GM18505 (cell line): ENCODE results near the gene MT1B.
"Not testable (repeated sequence)": the region's sequence is repeated elsewhere in the genome, so short reads cannot be mapped to it uniquely, and the experiment has no call there.

Source experiments
- ATAC-seq: cut with Tn5 transposase; IDR thresholded peaks from one replicate; pipeline ENCODE4 v1.9.1; 2021; ENCODE audit not compliant: unreplicated experiment
- POLR2A ChIP-seq: IDR thresholded peaks from 4 replicates; pipeline ENCODE4 v1.6.1; 2011; ENCODE audit warnings: borderline replicate concordance; ENCODE audit not compliant: insufficient read depth, insufficient read length; ENCODE audit errors: extremely low read depth

Gene MT1B

DNA sequence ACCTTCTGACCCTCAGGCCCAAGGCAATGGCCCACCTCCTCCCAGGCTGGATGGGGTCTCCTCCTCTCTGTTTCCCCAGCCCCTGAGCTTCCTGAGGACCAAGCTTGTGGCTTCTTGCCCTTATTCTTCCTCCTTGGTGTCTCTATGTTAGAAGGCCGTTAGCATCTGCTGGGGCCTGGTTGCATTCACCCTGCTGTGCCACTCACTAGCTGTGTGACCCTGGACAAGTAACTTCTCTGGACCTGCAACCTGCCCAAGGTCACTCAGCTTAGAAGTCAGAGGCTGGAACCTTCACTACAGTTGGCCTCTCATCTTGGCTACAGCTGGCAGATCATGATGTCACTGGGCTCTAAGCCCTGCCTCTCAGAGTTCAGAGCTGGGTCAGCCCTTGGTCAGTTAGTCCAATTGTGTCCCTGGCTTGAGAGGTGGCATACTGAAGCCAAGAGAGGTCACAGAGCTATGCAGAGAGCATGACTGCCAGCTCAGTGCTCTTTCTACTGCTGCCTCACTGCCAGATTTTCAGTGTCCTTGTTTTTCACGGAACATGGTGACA lies 40.3 kb upstream of the MT1B start:
- TF ChIP-seq POLR2A, result no peak
- no peak for ATAC-seq

DNA sequence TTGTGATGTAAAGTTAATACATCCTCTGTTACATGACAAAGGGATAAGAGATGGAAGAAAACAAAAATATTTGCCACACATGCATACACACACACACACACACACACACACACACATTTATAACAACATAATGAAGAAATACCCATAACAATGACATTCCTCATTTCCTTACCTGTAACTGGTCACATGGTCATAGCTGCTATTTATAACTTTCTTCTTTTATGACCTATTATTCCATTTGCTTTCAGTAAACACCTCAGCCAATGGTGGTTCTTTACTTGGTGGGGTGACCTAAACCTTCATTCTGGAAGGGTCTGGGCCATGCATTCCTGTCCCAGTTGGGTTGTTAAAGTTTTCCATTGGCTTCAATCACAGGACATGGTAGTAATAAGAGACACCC lies 38.0 kb upstream of the MT1B start:
- ATAC-seq, result no peak
- TF ChIP-seq POLR2A, result no peak

DNA sequence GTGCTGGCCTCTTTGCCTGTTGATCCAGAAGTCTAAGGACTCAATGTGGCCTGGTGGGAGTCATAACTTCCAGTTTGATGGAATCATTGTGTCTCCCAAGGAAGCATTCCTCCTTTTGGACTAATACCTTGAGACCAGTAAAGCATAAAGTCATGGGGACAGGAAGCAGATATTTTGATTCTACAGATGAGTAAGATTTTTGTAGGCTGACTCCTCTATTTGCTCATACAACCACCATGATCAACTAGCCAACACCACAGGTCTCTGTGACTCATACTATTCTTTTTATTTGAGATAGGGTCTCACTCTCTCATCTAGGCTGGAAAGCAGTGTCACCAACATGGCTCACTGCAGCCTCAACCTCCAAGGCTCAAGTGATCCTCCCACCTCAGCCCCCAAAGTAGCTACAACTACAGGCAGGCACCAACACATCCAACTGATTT lies 37.1 kb upstream of the MT1B start:
- TF ChIP-seq POLR2A, result no peak
- ATAC-seq, result no peak

DNA sequence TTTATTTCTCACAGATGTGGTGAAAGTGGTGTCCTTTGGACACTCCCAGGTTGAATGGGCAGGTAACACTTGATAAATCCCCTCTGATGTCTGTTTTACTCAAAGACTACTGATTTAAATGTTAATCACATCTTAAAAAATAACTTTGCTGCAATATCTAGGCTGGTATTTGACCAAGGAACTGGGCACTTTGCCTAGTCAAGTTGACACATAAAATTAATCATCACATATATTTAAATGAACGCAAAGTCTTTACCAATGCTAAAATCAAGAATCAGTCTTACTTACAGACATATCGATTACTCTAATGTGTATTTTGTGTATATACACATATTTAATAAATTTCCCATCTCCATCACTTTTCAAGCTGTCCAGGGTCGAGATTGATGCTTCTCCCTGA lies 36.3 kb upstream of the MT1B start:
- no peak for TF ChIP-seq POLR2A
- no peak for ATAC-seq

DNA sequence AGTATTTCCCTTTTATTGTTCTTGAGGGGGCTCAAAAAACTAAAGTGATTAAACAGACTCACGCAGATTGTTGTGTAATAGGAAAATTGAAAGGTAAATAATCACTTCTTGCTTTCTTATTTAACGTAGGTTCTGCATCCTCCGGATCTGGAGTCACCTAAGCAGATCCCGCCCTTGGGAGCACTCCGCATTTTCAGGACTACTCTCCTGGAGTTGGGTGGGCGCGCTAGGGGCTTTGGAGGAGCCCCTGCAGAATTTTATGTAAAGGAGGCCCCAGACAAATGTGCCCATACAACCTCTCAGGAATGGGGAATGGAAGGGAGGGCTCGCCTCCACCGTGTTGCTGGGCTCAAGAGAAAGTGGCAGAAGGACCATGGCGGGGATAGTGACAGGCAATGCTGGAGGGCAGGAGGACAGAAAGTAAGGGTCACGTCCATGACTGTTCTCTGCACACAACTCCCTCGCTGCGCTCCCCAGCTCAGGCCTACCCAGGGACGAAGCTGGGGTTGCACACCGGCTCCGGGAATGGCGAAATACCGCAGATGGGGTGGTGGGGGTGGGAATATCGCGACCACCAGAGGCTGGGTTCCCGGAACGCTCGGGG lies 35.0 kb upstream of the MT1B start:
- no peak for ATAC-seq
- TF ChIP-seq POLR2A, result no peak

DNA sequence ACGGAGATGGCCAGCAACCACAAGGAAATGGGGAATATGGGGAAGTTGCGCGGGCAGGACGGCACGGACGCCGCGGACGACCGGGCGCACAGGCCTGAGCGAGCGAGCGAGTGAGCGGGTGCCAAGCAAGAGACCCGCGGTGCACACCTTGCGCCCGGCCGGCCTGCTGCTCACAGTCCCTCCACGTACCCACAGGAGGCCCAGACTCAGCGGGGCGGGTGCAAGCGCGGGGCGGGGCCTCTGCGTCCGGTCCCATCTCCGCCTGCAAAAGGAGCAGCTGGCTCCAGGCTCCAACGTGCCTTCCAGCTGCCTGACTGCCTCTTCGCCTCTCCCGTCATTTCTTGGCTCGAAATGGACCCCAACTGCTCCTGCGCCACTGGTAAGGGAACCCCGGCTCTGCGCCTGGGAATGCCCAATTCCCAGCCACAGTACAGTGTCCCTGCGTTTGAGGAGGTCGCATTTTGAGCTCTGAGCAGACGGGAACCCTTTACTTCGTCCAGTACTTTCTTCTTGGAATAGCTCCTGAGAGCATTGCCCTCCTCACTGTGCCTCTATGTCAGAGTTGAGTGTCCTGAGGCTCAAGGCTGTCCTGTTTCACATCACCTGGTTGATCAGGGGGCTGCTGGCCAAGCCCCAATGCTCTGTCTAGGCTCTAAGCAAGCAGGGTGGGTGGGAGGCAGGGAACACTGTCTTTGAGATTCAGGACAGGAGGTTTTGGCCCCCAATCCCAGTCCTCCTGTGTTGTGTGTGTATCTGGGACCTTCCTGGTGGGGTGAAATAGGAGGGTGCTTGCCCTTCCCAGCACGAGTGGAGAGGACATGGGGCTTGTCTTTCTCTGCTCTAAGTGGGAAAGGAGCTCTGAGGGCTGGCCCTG lies 34.2 kb upstream of the MT1B start:
- no peak for TF ChIP-seq POLR2A
- ATAC-seq, result no peak

DNA sequence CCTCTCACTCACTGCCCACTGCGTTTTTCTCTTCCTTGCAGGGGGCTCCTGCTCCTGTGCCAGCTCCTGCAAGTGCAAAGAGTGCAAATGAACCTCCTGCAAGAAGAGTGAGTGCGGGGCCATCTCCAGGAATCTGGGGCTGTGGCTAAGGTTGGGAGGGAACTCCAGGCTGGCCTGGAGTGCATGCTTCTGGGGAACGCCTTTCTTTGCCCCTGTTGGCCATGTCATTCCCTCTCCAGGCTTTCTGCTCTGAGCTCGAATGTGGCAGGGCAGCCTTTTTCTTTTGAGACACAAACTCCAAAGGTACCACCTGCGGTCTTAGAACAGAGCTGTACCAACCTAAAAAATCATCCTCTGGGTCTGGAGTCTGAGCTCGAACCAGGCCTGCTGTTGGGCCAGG lies 33.5 kb upstream of the MT1B start:
- no peak for TF ChIP-seq POLR2A
- ATAC-seq, result no peak

DNA sequence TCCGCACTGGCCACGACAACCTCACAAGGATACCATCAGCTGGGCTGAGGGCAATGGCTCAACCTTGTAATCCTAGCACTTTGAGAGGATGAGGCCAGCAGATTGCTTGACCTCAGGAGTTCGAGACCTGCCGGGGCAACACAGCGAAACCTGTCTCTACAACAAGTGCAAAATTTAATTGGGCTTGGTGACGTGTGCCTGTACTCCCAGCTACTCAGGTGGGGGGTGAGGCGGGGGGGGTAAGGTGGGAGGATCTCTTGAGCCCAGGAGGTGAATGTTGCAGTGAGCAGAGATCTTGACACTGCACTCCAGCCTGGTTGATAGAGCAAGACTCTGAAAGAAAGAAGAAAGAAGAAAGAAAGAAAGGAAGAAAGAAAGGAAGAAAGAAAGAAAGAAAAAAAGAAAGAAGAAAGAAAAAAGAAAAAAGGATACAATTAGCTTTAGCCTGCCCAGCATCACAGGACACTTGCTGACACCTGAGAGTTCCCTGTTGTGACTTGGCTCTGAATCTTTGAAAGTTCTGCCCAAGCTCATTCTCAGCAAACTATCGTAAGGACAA lies 31.3 kb upstream of the MT1B start:
- no peak for ATAC-seq
- TF ChIP-seq POLR2A, result no peak

DNA sequence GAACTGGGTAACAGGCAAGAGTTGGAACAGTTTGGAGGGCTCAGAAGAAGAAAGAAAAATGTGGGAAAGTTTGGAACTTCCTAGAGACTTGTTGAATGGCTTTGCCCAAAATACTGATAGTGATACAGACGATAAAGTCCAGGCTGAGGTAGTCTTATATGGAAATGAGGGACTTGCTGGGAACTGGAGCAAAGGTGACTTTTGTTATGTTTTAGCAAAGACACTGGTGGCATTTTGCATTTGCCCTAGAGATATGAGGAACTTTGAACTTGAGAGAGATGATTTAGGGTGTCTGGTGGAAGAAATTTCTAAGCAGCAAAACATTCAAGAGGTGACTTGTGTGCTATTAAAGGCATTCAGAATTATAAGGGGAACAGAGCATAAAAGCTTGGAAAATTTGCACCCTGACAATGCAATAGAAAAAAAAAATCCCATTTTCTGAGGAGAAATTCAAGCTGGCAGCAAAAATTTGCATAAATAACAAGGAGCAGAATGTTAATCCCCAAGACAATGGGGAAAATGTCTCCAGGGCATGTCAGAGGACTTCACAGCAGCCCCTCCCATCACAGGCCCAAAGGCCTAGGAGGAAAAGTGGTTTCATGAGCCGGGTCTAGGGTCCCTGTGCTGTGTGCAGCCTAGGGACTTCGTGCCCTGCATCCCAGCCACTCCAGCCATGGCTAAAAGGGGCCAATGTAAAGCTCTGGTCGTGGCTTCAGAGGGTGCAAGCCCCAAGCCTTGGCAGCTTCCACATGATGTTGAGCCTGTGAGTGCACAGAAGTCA lies 29.8 kb upstream of the MT1B start:
- ATAC-seq, result not testable (repeated sequence)

DNA sequence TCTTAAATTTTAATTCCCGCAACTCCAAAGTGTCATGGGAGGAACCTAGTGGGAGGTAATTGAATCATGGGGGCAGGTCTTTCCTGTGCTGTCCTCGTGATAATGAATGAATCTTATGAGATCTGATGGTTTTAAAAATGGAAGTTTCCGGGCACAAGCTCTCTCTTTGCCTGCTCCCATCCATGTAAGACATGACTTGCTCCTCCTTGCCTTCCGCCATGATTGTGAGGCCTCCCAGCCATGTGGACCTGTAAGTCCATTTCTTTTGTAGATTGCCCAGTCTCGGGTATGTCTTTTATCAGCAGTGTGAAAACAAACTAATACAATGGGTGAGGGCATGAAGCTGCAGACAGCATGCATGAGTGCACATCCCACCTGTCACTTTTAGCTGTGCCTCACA lies 28.5 kb upstream of the MT1B start:
- not testable (repeated sequence) for ATAC-seq

DNA sequence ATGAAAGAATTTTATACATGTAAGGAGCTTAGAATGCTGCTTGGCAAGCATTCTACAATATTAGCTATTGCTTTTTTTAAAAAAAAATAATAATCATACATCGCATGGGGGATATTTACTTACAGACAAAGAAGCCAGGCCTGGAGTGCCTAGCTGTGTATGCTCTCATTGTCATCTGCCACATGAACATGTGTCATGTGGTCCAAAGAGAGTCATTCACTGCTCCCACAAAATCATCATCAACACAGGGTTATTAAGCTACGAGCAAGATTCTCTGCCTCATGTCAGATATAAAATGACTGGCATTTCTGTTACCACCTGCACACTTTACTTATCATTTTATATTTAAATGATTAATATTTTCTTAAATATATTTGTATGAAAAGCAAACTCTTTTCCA lies 28.0 kb upstream of the MT1B start:
- no peak for ATAC-seq
- TF ChIP-seq POLR2A, result no peak

DNA sequence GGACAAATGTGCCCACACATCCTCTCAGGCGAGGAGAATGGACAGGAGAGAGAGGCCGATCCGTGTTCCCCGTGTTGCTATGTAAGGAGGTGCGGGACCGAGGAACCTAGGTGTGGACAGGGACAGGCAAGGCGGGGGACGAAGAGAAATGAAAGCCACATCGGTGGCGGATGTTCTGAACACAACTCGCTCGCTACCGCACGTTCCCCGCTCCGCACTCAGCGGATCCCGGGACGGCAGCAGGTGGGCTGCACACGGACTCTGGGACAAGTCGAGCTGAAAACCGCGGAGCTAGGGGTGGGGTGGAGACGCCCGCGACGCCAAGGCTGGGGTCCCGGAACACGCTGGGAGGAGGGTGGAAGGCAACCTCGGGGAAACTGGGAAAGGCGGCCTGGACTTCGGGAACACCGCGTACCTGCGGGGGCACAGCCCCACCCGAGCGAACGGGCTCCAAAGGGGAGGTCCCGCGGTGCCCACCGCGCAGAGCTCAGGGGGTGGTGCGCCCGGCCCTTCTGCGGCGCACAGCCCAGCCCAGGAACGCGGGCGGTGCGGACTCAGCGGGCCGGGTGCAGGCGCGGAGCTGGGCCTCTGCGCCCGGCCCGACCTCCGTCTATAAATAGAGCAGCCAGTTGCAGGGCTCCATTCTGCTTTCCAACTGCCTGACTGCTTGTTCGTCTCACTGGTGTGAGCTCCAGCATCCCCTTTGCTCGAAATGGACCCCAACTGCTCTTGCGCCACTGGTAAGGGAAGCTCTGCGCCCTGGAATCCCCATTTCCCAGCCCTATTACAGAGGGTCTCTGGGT lies 26.3 kb upstream of the MT1B start, which contains the start of gene MT1E:
Gene MT1E, plus strand, starts transcription at position 642 of the 803 bp plus-strand sequence. Its CDS starts 71 bp downstream, at position 713.
- ATAC-seq, result no peak
- no peak for TF ChIP-seq POLR2A
